ENCODE results near the gene SNX9.

DNA sequence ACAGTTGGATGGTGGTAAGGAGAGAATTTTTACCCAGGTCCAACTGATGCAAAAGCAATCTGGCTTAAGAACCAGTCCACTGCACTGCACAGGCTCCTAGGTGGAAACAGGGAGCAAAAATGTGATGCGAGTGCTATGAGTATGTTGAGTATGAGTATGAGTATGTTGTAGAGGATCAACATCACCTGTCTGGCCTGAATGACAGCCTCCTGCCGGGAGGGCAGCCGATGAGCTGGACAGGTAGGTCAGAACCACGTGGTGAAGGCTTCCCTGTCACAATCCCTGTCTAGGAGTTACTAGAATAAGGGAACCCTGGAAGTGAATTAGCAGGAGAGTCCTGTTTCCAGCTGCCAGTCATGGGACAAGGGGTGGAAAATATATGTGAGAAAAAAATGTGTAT, 44.3 kb upstream of the SNX9 start:
- TF ChIP-seq EP300 (IDR thresholded peaks at IDR 0.05): no peak
- TF ChIP-seq CTCF (IDR thresholded peaks at IDR 0.05): no peak
- TF ChIP-seq POLR2A (IDR thresholded peaks at IDR 0.05): no peak

Data from upper lobe of left lung (tissue), 4 donors.